ENCODE results near the gene ETS2. TPM values are rescaled to one million over a fixed set of nuclear protein-coding genes. Genes with fewer than 3 reads are reported as not detected.

ETS2 gene
- total and polyA plus RNA-seq, 2 of the 4 experiments (the other 2 are of a cell fraction) = 21.3 to 21.7 TPM

DNA sequence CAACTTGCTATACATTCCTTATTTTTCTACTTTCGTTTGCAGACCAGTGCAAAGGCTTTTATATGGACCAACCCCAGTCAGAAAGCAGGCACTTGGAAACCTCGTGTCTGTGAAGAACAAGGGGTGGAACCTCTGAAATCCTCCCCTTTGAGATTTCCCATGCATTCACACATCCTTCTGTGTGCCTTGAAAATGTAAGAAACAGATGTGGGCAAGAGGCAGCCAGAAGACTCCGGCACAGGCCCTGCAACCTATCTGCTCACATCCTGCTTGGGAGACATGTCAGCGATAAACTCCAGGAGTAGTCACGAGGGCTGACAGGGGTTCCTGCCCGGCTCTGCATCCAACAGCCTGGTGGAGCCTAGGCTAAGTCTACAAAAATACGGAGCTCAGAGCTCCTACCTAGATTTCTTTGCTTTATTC, 42.5 kb downstream of the ETS2 start:
- Histone ChIP-seq H3K4me2 (ENCODE audit: low read depth, low read length) (no peak overlapping the region), H3K4me3 (ENCODE audit: insufficient read depth, low read depth, low read length) (no peak overlapping the region), H2AK5ac (ENCODE audit: low read depth, low read length) (no peak overlapping the region), H4K91ac (ENCODE audit: insufficient read depth, low read depth, low read length) (no peak overlapping the region), H2BK120ac (ENCODE audit: low read depth, low read length) (no peak overlapping the region), H3K36me3 (ENCODE audit: control insufficient read depth, insufficient read depth, low read length) (no peaks in the 10 kb centered on the region), H3K56ac (ENCODE audit: extremely low read depth, insufficient read depth, low read length) (no peak overlapping the region), H3K27ac (ENCODE audit: insufficient read depth, low read length) (no peak overlapping the region), H3K23ac (ENCODE audit: low read depth, low read length) (no peak overlapping the region), H3K4ac (ENCODE audit: low read depth, low read length) (peak overlapping the region; percentile 42; the same call in 1 of the 2 replicates), H3K14ac (replicated peaks; ENCODE audit: low read depth, low read length) (0 out of 2 replicates have a peak overlapping the region, but pooled peaks have one; percentile 61), H3K79me1 (ENCODE audit: low read depth in 1 of 2, low read length in 2 of 2) (no peaks in the 10 kb centered on the region), H3K4me1 (ENCODE audit: control insufficient read depth, insufficient read depth, low read length) (peaks cover 3% of the 10 kb centered on the region; the same call in 1 of the 2 replicates), H2AK9ac (replicated peaks; ENCODE audit: low read depth, low read length, poor library complexity) (no peak overlapping the region), H4K8ac (ENCODE audit: low read depth in 2 of 2, low read length in 2 of 2) (no peak overlapping the region), H3K9ac (ENCODE audit: low read depth, low read length) (no peak overlapping the region), H2BK20ac (ENCODE audit: low read depth, low read length) (no peak overlapping the region), H3K18ac (ENCODE audit: low read depth, low read length) (no peak overlapping the region), H3K9me1 (ENCODE audit: insufficient read depth, low read length) (peaks cover 2% of the 10 kb centered on the region; the same call in 1 of the 2 replicates), H3K9me3 (ENCODE audit: control insufficient read depth, insufficient read depth, low read length) (peaks cover 6% of the 10 kb centered on the region), H3K27me3 (ENCODE audit: control insufficient read depth, insufficient read depth, low read length) (no peaks in the 10 kb centered on the region), H4K5ac (ENCODE audit: low read depth, low read length) (no peak overlapping the region), H4K20me1 (ENCODE audit: insufficient read depth, low read length) (no peaks in the 10 kb centered on the region), H2BK5ac (ENCODE audit: low read depth, low read length, poor library complexity, severe bottlenecking) (no peak overlapping the region), H2BK15ac (ENCODE audit: low read depth, low read length) (0 out of 3 replicates have a peak overlapping the region, but pooled peaks have one; percentile 9), H2AFZ (replicated peaks; ENCODE audit: low read length, poor library complexity) (no peak overlapping the region)
- no peak for TF ChIP-seq FOS (IDR thresholded peaks at IDR 0.05; ENCODE audit: low read depth, low read length)
- no peak for TF ChIP-seq SMC3 (IDR thresholded peaks at IDR 0.05; ENCODE audit: low read depth, low read length)
- TF ChIP-seq MAZ (IDR thresholded peaks at IDR 0.05; ENCODE audit: borderline replicate concordance, low read depth, low read length) = no peak
- no peak for TF ChIP-seq RAD21 (IDR thresholded peaks at IDR 0.05; ENCODE audit: low read length)
- no peak for TF ChIP-seq MAFK (IDR thresholded peaks at IDR 0.05; ENCODE audit: low read depth, low read length)
- TF ChIP-seq CHD1 (IDR thresholded peaks at IDR 0.05; ENCODE audit: low read depth, low read length) = no peak
- TF ChIP-seq MXI1 (IDR thresholded peaks at IDR 0.05; ENCODE audit: borderline replicate concordance, low read depth, low read length) = no peak
- no peak for TF ChIP-seq BHLHE40 (IDR thresholded peaks at IDR 0.05; ENCODE audit: low read depth, low read length)
- no peak for TF ChIP-seq RCOR1 (IDR thresholded peaks at IDR 0.05; ENCODE audit: insufficient replicate concordance, low read length)
- dilution Hi-C loops (cut with HindIII; ENCODE audit: low sequenced_read_pairs, unreplicated experiment) = no loop called here
- intact Hi-C loops (cut with micrococcal nuclease) = no loop called here
- DNase-seq = no peak
- POLR2A ChIA-PET (ENCODE audit: unreplicated experiment) = no interaction called here
- in situ Hi-C loops (cut with MboI; ENCODE audit: low sequenced_read_pairs) = no loop called here
- no peak for ATAC-seq (ENCODE audit: low read depth)
- WGBS, 2 experiments (ENCODE audit: extremely low coverage in 2 of 2, insufficient read length in 1 of 2) = 57% methylated on average over 3 of the region's 7 CpGs; no CpG with 5 or more reads in 1 of the 2 experiments
- CTCF ChIA-PET = no interaction called here
- BruUV-seq (replicated peaks) = no TSS peak

Measured in IMR-90 (cell line).